ENCODE measurements around the gene GINS2. TPM values are rescaled to one million over a fixed set of nuclear protein-coding genes. Genes with fewer than 3 reads are reported as not detected.

Gene GINS2
- total RNA-seq (1 to 10 TPM; 1.1 to 1.4 TPM), total RNA-seq (0.32 to 131 (median 1.6) reads per million in 172 experiments)
- 0.87 TPM for polyA plus RNA-seq (2013, experiment 1 of 2)
- 2.8 TPM for polyA plus RNA-seq (2013, experiment 2 of 2)

DNA sequence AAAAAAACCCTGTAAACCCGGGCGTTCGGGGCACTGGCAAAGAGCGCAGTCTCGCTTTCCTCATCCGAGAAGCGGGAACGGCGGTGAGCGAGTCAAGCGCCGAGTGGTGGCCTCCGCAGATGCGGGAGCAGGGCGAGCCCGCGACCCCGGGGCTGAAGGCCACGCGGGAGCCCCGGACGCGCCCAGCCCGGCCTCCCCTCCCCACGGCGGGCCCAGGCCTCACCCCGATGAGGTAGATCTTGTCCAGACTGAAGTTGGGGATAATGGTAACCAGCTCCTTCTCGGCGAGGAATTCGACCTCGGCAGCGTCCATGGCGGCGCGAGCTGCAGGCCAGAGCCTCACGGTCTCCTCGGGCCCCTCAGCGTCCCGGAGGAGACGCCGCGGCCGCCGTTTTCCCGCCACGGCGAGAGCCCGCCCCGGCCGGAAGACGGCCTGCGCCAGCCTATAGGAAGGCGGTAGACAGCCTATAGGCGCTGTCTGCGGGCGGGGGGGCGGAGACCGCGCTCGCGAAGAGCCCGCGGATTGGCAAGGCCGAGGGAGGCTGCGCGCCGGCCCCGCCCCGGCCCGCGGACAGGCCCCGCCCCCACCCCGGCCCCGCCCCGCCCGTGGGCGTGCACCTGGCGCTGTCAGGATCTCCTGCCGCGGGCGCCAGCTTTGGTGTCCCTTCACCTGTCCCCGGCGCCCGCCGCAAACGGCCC, at the start of gene GINS2:
Gene GINS2 (minus strand): TSS at position 369 of the 699 bp plus-strand sequence. CDS start 56 bp downstream, at position 313.
- Mint-ChIP-seq H3K4me1 (ENCODE audit: low read depth) (no peaks in the 10 kb centered on the region), H3K27ac (peak within 1 kb of the TSS; percentile 61), H3K4me3 (peak within 1 kb of the TSS; percentile 91), H3K9me3 (no peaks in the 10 kb centered on the region), H3K36me3 (ENCODE audit: low read depth) (no peaks in the 10 kb centered on the region), H3K27me3 (peaks cover 6% of the 10 kb centered on the region)
- intact Hi-C loops (cut with DNase I, micrococcal nuclease): loop anchor here in 1 of 2 experiments (1.0 to 5.0 kb wide), 3 partner anchors 30 to 864 kb away; no protein-coding TSS in a partner anchor
- H3K9me3 ChIP-seq (ENCODE audit: control insufficient read depth in 1 of 2, insufficient read depth in 1 of 2, low read length in 2 of 2): peaks cover 0 to 9% of the 10 kb centered on the region in 2 experiments
- DNase-seq (peak; percentile 80 to 95 (median 88)), ATAC-seq (ENCODE audit: poor library complexity) (peak; percentile 99)
- H3K27me3 ChIP-seq (ENCODE audit: control insufficient read depth in 1 of 2, insufficient read depth in 2 of 2, low read length in 2 of 2): peaks cover 0 to 2% of the 10 kb centered on the region in 2 experiments
- H3K4me3 ChIP-seq (ENCODE audit: low read length): peak within 1 kb of the TSS; percentile 57
- no peaks in the 10 kb centered on the region for H3K36me3 ChIP-seq (ENCODE audit: insufficient read depth, low read length)
- TF ChIP-seq, protein P1, sequence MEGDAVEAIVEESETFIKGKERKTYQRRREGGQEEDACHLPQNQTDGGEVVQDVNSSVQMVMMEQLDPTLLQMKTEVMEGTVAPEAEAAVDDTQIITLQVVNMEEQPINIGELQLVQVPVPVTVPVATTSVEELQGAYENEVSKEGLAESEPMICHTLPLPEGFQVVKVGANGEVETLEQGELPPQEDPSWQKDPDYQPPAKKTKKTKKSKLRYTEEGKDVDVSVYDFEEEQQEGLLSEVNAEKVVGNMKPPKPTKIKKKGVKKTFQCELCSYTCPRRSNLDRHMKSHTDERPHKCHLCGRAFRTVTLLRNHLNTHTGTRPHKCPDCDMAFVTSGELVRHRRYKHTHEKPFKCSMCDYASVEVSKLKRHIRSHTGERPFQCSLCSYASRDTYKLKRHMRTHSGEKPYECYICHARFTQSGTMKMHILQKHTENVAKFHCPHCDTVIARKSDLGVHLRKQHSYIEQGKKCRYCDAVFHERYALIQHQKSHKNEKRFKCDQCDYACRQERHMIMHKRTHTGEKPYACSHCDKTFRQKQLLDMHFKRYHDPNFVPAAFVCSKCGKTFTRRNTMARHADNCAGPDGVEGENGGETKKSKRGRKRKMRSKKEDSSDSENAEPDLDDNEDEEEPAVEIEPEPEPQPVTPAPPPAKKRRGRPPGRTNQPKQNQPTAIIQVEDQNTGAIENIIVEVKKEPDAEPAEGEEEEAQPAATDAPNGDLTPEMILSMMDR (IDR thresholded peaks at IDR 0.05): no peak
- no peak within 1 kb of the TSS for H3K27ac ChIP-seq (ENCODE audit: low read depth in 1 of 2, low read length in 2 of 2)
- ChIA-PET POLR2A (no interaction called here), CTCF (interaction anchor here (1.7 kb wide), 1 partner anchor 73 kb away, joined by 6 read pairs; no protein-coding TSS in a partner anchor)
- peaks cover 26% of the 10 kb centered on the region for H3K4me1 ChIP-seq (ENCODE audit: insufficient read depth, low read length)

GRCh38 chr16:85736921-85737320, 48.2 kb upstream of the GINS2 start:
- Histone ChIP-seq H3K9me3 (ENCODE audit: control insufficient read depth in 1 of 2, insufficient read depth in 1 of 2, low read length in 2 of 2) (no peaks in the 10 kb centered on the region), H3K4me1 (ENCODE audit: insufficient read depth, low read length) (peaks cover 36% of the 10 kb centered on the region), H3K27ac (ENCODE audit: low read depth in 1 of 2, low read length in 2 of 2) (no peak overlapping the region), H3K4me3 (ENCODE audit: low read length) (no peak overlapping the region), H3K27me3 (ENCODE audit: control insufficient read depth in 1 of 2, insufficient read depth in 2 of 2, low read length in 2 of 2) (no peaks in the 10 kb centered on the region), H3K36me3 (ENCODE audit: insufficient read depth, low read length) (no peaks in the 10 kb centered on the region)
- H3K27ac Mint-ChIP-seq: no peak overlapping the region
- ChIA-PET POLR2A (no interaction called here), CTCF (no interaction called here)
- TF ChIP-seq, protein P1 (IDR thresholded peaks at IDR 0.05): no peak
- intact Hi-C loops (cut with DNase I, micrococcal nuclease): no loop called here
- peaks cover 24% of the 10 kb centered on the region for H3K4me1 Mint-ChIP-seq (ENCODE audit: low read depth)
- H3K4me3 Mint-ChIP-seq: no peak overlapping the region
- H3K9me3 Mint-ChIP-seq: no peaks in the 10 kb centered on the region
- no peak for ATAC-seq (ENCODE audit: poor library complexity)
- H3K36me3 Mint-ChIP-seq (ENCODE audit: low read depth): no peaks in the 10 kb centered on the region
- H3K27me3 Mint-ChIP-seq: no peaks in the 10 kb centered on the region
- no peak for DNase-seq

- Mint-ChIP-seq H3K9me3 (no peaks in the 10 kb centered on the region), H3K4me3 (peak overlapping the region; percentile 79), H3K27ac (peak overlapping the region; percentile 81), H3K27me3 (no peaks in the 10 kb centered on the region), H3K4me1 (ENCODE audit: low read depth) (peaks cover 24% of the 10 kb centered on the region), H3K36me3 (ENCODE audit: low read depth) (no peaks in the 10 kb centered on the region)
- no peaks in the 10 kb centered on the region for H3K27me3 ChIP-seq (ENCODE audit: control insufficient read depth in 1 of 2, insufficient read depth in 2 of 2, low read length in 2 of 2)
- intact Hi-C loops (cut with DNase I, micrococcal nuclease): no loop called here
- DNase-seq (no peak), ATAC-seq (ENCODE audit: poor library complexity) (no peak)
- TF ChIP-seq, protein P1 (IDR thresholded peaks at IDR 0.05): no peak
- H3K36me3 ChIP-seq (ENCODE audit: insufficient read depth, low read length): no peaks in the 10 kb centered on the region
- H3K4me3 ChIP-seq (ENCODE audit: low read length): peak overlapping the region; percentile 46
- H3K4me1 ChIP-seq (ENCODE audit: insufficient read depth, low read length): peaks cover 36% of the 10 kb centered on the region
- H3K9me3 ChIP-seq (ENCODE audit: control insufficient read depth in 1 of 2, insufficient read depth in 1 of 2, low read length in 2 of 2): no peaks in the 10 kb centered on the region
- ChIA-PET CTCF (no interaction called here), POLR2A (no interaction called here)
- no peak overlapping the region for H3K27ac ChIP-seq (ENCODE audit: low read depth in 1 of 2, low read length in 2 of 2)
These were observed 47.2 kb upstream of the GINS2 start for GRCh38 chr16:85735946-85736345.

All from CD4-positive, alpha-beta T cell (primary cell).